HG03139 (cell line): ENCODE results near the gene ATP1A2.
A peak's percentile ranks its signal among the peaks of the same experiment; 100 is the strongest.

Experiments used
- ATAC-seq: cut with Tn5 transposase; IDR thresholded peaks from one replicate; pipeline ENCODE4 v1.9.1; 2021; ENCODE audit not compliant: unreplicated experiment

Gene ATP1A2

DNA sequence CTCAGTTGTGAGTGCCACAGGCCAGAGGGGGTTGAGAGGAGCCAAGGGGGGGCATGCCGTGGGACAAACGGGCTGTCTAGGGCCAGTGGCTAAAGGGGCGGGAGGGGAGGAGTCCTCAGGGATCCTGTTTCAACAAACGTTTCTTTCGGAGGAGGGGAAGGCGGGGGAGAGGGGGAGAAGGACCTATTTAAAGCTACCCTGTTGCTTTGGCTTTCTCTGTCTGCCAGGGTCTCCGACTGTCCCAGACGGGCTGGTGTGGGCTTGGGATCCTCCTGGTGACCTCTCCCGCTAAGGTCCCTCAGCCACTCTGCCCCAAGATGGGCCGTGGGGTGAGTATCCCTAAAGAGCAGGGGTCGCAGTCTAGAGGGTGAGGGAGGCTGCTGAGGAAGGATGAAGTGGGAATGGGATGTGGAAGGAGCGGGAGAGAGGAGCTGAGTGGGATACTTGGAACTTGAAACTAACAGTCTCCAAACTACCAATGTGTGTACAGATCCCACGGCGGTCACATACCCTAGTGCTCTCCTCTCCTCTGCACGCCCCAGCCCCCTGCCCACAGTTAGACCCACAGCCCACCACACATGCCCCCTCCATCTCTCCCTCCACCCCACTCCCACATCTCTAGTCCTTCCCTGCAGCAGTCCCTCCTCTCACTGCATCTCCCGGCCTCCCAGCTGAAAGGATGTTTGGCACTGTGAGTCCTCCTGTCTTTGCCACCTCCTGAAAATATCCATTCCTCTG is at the start of gene ATP1A2:
ATP1A2 (plus strand) TSS at position 215 of the 738 bp plus-strand sequence; CDS start at position 318, 103 bp downstream.
- no peak for ATAC-seq

DNA sequence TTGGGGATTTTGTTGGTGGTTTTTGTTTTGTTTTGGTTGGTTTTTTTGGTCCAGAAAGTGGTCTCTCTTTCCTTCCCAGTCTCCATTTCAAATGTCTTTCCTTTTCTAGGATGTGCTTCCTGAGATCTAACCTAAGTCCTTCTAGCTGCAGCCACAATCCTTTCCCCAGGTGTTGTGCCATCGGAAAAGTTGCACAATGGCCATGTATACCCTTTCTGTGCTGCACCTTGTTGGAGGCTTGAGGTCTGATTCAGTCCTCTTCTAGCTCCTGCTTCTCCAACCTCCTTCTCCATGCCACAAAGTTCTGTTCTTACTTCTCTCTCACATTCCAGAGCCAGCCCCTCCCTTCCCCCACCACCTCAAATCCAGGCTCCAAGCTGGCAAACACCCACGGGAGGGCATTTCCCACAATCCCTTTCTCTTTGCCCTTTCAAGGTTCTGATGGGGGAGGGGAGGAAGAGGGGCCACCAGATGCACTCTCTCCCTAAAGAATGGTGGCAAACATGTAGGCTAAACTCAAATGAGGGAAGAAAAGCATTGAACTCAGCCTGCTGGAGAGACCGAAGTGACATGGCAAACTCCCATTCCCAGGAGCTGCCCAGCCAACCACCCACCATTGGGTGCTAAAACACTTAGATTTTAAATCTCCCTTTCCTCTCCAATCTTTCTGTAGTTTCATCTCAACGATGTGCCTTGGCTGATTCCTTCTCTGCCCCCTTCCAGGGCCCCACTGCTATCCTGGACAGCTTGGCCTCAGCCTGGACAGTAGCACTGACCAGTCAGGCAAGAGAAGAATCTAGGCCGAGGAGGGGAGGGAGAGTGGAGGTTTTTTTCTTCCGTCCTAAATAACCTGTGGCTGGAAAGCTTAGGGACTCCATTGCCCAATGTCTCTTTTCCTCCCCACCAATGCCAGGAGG is 48.5 kb upstream of the ATP1A2 start:
- no peak for ATAC-seq

DNA sequence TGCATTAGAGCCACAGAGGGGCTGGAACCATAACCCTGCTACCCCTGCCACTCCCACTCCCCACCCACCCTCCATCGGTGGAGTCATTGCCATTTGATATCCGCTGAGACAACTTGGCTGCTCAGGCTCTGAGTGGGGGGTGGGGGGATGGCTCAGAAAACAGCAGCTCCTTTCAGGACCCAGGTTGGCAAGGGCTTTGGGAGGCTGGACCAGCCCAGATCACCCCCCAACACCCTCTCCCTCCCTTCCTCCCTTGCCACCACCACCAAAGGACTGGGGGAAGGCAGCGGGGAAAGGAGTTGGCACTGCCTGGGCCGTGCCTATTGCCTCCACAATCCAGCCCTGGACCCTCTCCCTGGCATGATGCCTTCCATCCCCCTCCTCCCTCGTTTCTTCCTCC is 47.3 kb upstream of the ATP1A2 start:
- ATAC-seq, result no peak

DNA sequence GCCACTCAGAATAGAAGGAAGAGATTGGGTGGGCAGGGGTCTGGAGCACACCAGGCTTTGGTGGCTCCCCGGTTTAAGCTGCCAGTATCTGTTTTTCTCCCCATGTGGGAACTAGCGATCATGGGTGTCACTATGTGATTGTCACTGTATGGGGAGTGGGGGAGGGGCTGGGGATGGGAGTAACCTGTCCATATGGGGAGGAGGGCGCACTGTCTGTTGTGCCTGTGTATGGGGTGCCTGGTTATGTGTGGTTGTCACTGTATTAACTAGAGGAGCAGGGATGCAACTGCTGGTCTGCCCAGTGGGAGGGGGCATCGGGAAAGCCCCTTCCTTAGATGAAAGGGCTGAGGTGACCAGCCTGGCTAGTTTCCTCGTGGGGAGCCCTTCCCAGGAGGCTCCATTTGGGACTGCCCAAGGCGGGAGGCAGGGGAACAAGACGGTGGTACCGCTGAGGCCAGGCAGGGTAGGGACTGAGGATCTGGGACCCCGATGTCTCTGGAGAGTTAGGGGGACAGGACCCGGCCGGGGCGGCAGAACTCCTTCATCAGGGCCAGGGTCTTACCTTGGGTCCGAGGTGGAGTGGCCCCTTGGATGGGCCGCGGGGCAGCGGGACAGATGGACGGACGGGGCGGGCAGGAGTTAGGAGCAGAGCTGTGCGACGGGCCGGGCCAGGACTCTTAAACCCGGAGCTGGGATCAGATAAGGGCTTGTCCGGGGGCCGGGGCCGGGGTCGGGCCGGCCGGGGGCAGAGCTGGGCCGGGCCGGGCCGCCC is 45.9 kb upstream of the ATP1A2 start, which contains the start of gene KCNJ10:
KCNJ10 (minus strand) TSS at position 701 of the 772 bp plus-strand sequence. CDS start 27,628 bp downstream, outside the sequence.
- no peak for ATAC-seq

DNA sequence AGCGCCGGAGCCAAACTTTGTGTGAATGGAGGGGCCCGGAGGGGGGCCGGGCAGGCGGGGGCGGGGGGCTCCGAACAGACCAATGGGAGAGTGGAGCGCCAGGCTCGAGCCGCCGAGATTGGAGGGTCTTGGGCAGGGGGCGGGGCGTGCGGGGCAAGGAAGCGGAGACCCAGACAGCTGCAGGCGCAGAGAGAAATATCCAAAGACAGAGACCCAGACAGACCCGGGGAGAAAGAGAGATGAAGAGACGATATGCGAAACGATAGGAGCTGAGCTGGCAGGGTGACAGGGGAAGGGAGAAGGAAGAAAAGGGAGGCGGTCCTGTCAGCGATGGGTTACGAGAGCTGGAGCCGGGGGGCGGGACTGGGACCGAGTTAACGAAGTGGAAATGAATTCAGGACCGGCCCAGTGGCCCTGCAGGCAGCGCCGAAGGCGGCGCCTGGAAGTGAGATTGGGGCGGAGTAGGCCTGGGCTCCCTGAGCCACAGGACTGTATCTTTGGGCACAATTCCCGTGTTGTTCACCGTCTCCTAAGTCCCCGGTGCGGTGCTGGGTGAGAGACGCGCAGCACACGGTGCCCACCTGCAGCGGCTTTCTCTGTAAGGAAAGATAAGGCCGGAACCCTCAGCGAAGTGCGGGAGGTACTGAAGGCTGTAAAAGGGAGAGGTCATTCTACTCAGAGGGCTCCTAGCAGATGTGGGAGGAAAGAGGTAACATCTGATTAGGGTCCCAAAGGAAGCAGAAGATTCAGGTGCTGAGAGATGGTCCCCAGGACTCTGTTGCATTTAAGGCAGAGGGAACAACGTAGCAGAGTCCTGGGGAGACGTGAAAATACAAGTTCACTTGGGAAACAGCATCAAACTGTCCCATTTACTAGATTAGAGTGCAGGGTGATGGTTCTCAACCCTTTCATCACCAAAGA is 45.1 kb upstream of the ATP1A2 start:
- no peak for ATAC-seq

DNA sequence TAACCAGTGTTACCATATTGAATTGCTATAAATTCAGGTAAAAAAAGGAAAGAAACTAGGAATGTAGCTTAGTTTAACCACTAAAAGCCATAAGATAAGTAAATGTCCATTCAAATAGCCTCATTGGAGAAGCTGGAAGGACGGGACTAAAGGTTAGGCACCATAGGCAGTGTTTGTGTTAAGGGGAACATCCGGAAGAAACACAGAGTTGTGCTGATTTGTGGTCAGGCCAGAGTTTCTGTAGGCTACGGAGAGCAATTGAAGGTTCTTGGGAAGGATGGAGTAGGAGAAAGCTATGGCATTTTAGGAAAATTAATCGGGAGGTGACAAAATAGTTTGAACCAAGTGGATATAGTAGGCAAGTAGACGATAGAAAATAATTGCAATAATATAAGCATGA is 44.3 kb upstream of the ATP1A2 start:
- ATAC-seq, result no peak

DNA sequence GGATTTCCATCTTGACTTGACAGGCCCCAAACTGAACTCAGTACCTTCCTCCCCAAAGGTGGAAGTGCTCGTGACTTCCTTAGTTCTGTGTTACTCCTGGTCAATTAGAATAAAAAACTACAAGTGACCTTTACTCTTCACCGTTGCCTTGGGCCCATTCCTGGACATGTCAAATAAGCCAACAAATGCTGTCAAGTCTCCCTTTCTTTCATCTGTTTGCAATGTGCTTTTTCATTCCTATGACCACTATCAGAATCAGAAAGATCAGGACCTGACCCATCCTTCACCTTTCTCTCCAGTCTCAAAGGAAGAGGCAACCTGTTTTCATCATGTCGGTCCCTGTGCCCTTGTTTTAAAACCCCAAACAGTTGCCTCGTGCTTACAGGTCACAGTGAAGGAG is 40.7 kb upstream of the ATP1A2 start:
- ATAC-seq, result no peak

DNA sequence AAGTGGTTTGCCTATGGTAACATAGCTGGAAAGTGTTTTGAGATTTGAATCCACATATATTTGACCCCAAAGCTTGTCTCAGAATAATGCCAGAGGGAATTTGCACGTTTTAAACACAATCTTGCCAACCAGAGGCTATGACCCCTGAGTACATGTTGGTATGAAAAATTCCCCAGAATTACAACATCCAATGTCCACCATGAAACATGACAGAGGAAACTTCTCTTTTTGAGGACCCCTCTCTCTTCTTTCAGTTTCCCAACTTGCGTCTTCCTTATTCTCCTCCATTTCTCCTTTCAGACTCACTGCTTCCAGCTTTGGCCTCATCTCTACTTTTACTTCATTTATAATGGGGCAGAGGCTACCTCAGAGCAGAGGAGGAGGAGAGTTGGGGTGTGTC is 39.7 kb upstream of the ATP1A2 start:
- ATAC-seq, result no peak

DNA sequence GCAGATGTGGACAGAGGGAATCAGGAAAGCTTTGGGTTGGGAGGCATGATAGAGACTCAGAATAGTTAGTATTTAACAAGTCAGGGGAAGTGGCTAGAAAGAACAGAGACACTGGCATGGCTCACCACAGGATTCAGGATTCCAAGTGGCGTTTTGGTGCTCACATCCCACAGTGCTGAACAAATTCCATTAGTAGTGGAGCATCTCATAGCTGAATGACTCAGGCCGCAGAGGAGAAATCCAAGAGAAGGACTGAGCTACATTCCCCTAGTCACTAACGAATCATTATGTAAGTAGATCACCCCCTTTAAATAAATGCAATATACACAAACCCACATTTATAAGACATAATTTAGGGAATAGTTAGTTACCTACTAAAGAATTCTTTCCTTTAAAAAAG is 39.3 kb upstream of the ATP1A2 start:
- ATAC-seq, result no peak

DNA sequence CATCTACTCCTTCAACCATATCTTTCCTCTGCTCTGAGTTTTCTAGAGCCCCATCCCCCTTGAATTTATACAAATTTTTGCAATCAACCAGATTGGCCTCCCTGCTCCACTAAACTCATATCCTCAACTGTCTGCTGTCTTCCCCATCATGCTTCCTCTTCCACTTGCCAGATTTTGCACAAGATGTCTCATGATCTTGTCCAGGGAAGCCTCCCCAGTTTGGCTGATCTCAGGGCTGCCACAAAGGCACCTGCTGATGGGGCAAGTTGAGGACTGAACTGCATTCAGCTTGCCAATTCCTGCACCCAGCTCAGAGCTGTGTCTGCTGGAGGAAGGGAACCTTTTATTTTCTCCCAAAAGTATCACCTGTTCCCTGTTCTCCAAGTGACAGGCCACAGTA is 38.1 kb upstream of the ATP1A2 start:
- ATAC-seq, result no peak

DNA sequence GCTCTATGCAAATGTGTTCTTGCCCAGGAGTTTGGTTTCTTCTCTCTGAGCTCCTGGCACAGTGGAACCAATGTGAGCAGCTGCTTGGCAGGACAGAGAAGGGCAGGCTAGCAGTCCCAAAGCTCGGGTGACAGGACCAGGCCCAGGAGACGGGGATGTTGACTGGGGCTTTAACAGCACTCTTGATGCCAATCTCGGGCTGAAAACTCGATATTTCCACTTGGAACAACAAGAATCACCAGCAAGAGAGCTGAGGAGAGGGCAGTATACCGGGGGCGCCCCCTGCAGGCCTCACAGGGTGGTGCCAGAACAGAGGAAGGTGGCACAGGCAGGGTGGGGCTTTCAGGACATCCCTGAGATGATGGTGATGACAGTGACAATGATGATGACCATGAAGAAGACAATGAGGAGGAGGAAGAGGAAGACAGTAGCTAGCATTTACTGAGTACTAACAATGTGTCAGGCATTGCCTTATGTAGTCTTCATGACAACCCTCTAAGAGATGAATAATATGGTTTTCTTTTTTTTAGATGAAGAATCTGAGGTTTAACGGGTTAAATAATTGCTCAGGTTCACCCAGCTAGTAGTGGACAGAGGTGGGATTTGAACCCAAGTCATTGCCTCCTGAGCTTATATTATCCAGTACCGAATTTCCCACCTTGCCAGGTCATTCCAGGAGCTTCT is 36.9 kb upstream of the ATP1A2 start:
- peak; percentile 58 for ATAC-seq

DNA sequence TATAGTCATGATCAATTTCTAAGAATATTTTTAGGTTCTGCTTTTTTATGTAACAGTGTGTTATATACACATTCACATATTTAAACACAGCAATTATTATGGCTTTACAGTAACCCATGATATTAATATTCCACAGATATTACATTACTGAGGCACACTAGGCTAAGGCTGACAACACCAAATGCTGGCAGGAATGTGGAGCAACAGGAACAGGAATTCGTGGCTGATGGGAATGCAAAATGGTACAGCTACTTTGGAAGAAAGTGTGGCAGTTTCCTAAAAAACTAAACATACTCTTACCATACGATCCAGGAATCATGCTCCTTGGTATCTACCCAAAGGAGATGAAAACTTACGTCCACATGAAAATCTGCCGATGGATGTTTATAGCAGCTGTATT is 36.1 kb upstream of the ATP1A2 start:
- ATAC-seq, result no peak

DNA sequence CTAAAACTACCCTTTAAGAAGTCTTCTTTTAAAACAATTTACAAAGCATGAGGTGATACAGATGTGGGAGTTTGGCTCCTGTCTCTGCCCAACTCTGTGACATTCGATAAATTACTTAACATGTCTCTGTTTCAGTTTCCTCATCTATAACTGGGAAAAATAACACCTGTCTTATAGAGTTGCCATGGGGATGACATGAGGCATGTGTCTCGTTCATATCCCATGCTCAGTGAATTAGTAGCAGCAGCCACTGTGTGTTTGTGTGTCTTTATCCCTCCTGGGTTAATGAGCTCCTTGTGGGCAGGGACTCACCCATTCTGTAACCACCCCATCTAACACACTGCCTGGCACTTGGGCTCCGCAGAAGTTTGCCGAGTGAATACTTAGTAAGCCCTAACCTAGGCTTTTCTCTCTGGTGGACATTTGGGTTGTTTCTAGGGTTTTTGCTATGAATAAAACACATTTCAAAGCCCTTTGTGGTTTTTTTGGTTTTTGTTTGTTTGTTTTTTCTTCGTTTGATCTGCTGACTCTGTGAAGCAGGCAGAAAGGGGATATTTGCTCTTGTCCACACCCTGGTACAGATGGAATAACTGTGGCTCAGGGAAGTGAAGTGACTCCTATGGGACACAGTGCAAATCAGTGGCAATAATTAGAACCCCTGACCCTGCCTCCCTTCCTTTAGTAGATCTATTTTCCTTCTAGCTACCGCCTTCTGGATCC is 35.0 kb upstream of the ATP1A2 start:
- ATAC-seq, result no peak

DNA sequence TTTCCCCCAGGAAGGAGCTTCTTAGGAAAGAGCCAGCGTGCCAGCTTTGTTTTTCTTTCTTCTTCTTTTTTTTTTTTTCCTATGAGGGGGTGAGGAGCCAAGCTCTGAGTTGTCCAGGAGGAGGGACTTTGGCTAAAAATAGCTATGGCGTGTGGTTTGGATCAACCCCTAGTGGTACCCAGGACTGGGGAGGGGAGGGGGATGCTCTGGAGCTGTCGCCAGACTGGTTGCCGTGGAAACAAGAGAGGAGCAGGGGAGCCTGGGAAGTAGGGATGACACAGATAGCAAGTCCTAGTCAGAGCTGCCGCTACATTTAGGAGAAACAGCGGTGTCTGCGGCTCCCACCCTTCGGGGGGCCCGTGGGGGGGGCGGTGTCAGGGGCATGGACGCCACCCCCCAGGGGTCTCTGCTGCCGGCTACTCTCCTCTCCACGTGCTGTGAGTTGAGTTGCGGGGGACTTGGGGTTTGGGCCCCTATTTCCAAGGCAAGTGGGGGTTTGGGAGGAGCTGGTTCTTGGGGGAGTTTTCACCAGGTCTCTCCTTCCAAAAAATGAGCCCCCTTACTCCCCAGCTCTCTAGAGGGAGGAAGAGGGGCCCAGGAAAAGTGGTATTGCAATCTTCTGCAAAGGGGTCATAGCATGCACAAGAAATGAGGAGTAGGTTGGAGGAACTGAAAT is 34.2 kb upstream of the ATP1A2 start, which contains the start of gene KCNJ9:
KCNJ9 (plus strand) TSS at position 278 of the 676 bp plus-strand sequence. CDS start 2,493 bp downstream, outside the sequence.
- ATAC-seq, result no peak

DNA sequence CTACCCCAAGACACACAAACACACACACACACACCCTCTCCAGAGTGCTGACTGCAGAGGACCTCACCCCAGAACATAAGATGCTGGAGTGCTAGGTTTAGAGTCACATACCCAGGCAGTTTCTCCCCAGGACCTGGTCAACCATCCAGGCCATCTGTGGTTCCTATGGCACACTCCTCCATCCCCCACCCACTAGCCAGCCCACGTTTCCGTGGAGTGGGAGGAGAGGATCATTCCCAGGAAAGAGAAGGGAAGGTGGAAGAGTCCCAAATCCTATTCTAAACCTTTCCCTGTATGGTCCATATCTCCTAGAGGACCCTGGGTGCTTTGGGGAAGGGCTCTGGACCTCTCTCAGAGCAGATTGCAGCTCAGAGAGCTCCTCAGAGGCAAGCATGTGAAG is 33.1 kb upstream of the ATP1A2 start:
- ATAC-seq, result no peak

DNA sequence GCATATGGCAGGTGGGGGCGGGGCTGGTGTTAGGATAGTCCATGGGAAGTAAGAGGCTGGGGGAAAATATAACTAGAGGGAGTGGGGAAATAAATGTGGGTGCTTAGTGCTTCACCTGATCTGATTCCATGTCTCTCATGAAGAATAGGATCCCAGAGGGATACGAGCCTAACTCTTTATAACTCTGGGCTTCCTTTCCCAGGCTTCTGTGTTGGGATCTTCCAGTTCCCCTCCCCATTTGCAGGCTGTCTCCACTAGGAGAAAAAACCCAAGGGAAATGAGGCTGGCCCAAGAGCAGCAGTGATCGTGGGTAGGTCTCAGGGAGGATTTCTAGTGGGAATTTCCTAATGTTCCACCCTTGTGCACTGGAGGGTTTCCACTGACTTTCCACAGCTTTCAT is 32.6 kb upstream of the ATP1A2 start:
- no peak for ATAC-seq

DNA sequence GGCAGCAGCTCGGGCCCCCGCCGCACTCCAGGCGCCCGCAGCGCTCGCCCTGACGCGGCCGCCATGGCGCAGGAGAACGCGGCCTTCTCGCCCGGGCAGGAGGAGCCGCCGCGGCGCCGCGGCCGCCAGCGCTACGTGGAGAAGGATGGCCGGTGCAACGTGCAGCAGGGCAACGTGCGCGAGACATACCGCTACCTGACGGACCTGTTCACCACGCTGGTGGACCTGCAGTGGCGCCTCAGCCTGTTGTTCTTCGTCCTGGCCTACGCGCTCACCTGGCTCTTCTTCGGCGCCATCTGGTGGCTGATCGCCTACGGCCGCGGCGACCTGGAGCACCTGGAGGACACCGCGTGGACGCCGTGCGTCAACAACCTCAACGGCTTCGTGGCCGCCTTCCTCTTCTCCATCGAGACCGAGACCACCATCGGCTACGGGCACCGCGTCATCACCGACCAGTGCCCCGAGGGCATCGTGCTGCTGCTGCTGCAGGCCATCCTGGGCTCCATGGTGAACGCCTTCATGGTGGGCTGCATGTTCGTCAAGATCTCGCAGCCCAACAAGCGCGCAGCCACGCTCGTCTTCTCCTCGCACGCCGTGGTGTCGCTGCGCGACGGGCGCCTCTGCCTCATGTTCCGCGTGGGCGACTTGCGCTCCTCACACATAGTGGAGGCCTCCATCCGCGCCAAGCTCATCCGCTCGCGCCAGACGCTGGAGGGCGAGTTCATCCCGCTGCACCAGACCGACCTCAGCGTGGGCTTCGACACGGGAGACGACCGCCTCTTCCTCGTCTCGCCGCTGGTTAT is 31.4 kb upstream of the ATP1A2 start:
- ATAC-seq, result no peak
